Measurements from ENCODE around the gene NUP153. TPM values are rescaled to one million over a fixed set of nuclear protein-coding genes. Genes with fewer than 3 reads are reported as not detected.

NUP153 gene
- polyA plus RNA-seq, 1 of the 3 experiments (the other 2 are of a cell fraction): 10.5 TPM

- ChIA-PET CTCF (no interaction called here), POLR2A (no interaction called here)
- H3K36me3 ChIP-seq (replicated peaks in 1 of 2; ENCODE audit: control insufficient read depth in 1 of 2, insufficient read depth in 2 of 2, low read length in 1 of 2): peaks cover 34 to 80% of the 10 kb centered on the region in 2 experiments
- no peak overlapping the region for H2AFZ ChIP-seq (ENCODE audit: low read depth)
- no peaks in the 10 kb centered on the region for H3F3A ChIP-seq (replicated peaks; ENCODE audit: insufficient read depth)
- no peaks in the 10 kb centered on the region for H3K27me3 ChIP-seq (ENCODE audit: insufficient read depth)
- DNase-seq: no peak
- H3K4me1 ChIP-seq (ENCODE audit: control insufficient read depth in 1 of 2, insufficient read depth in 2 of 2, low read depth in 1 of 2, low read length in 1 of 2): no peaks in the 10 kb centered on the region
- no peaks in the 10 kb centered on the region for H3K9me2 ChIP-seq
- TF ChIP-seq ELF1 (IDR thresholded peaks at IDR 0.05) (no peak), REST (IDR thresholded peaks at IDR 0.05; ENCODE audit: low read depth, low read length) (no peak), EZH2phosphoT487 (IDR thresholded peaks at IDR 0.05; ENCODE audit: borderline replicate concordance, low read depth) (no peak), FOSL2 (IDR thresholded peaks at IDR 0.05; ENCODE audit: borderline replicate concordance, low read depth) (no peak), MAX (IDR thresholded peaks at IDR 0.05; ENCODE audit: low read depth) (no peak), MXI1 (IDR thresholded peaks at IDR 0.05; ENCODE audit: low read depth, low read length) (no peak), RXRA (IDR thresholded peaks at IDR 0.05; ENCODE audit: borderline replicate concordance, low read depth) (no peak)
- peaks cover 8% of the 10 kb centered on the region for H4K20me1 ChIP-seq (ENCODE audit: insufficient read depth)
- H3K9ac ChIP-seq: no peak overlapping the region
- 92% methylated on average over 7 of the region's 7 CpGs for WGBS (ENCODE audit: low lambda C conversion rate)
- H3K4me2 ChIP-seq: no peak overlapping the region
- no peaks in the 10 kb centered on the region for H3K9me3 ChIP-seq
- H3K79me2 ChIP-seq (ENCODE audit: insufficient read depth): peaks cover 85% of the 10 kb centered on the region
- H3K27ac ChIP-seq (ENCODE audit: low read depth in 2 of 2, low read length in 1 of 2): no peak overlapping the region
- H3K4me3 ChIP-seq (ENCODE audit: low read depth in 2 of 2, low read length in 1 of 2): no peak overlapping the region
These were observed 34.5 kb downstream of the NUP153 start for GRCh38 chr6:17672064-17672718.

GRCh38 chr6:17666646-17667045 is 40.1 kb downstream of the NUP153 start:
- Histone ChIP-seq H3K36me3 (replicated peaks in 1 of 2; ENCODE audit: control insufficient read depth in 1 of 2, insufficient read depth in 2 of 2, low read length in 1 of 2) (peaks cover 44 to 87% of the 10 kb centered on the region in 2 experiments), H3K4me3 (ENCODE audit: low read depth in 2 of 2, low read length in 1 of 2) (no peak overlapping the region), H2AFZ (ENCODE audit: low read depth) (no peak overlapping the region), H3K27me3 (ENCODE audit: insufficient read depth) (no peaks in the 10 kb centered on the region), H4K20me1 (ENCODE audit: insufficient read depth) (no peaks in the 10 kb centered on the region), H3K27ac (ENCODE audit: low read depth in 2 of 2, low read length in 1 of 2) (no peak overlapping the region), H3K9me2 (no peaks in the 10 kb centered on the region), H3K4me1 (ENCODE audit: control insufficient read depth in 1 of 2, insufficient read depth in 2 of 2, low read depth in 1 of 2, low read length in 1 of 2) (no peaks in the 10 kb centered on the region), H3K79me2 (ENCODE audit: insufficient read depth) (peaks cover 75% of the 10 kb centered on the region), H3K9me3 (no peaks in the 10 kb centered on the region), H3F3A (replicated peaks; ENCODE audit: insufficient read depth) (peaks cover 3% of the 10 kb centered on the region), H3K9ac (no peak overlapping the region), H3K4me2 (no peak overlapping the region)
- ChIA-PET POLR2A (no interaction called here), CTCF (no interaction called here)
- no peak for TF ChIP-seq JUND (IDR thresholded peaks at IDR 0.05)
- no peak for TF ChIP-seq IRF3 (IDR thresholded peaks at IDR 0.05; ENCODE audit: low read depth, low read length)
- no peak for TF ChIP-seq FOXM1 (IDR thresholded peaks at IDR 0.05; ENCODE audit: low read depth)
- TF ChIP-seq GATA2 (CRISPR knock-in tag; IDR thresholded peaks at IDR 0.05): no peak
- TF ChIP-seq REST (IDR thresholded peaks at IDR 0.05; ENCODE audit: low read depth, low read length): no peak
- TF ChIP-seq RFX5 (IDR thresholded peaks at IDR 0.05; ENCODE audit: low read length): no peak
- TF ChIP-seq CTCF (IDR thresholded peaks at IDR 0.05): no peak
- no peak for TF ChIP-seq EZH2phosphoT487 (IDR thresholded peaks at IDR 0.05; ENCODE audit: borderline replicate concordance, low read depth)
- no peak for TF ChIP-seq POLR2AphosphoS5 (IDR thresholded peaks at IDR 0.05; ENCODE audit: low read depth, low read length)
- no peak for TF ChIP-seq USF1 (IDR thresholded peaks at IDR 0.05; ENCODE audit: borderline replicate concordance, low read depth)
- no peak for DNase-seq
- WGBS (ENCODE audit: low lambda C conversion rate): 100% methylated on average over 1 of the region's 1 CpG

All from SK-N-SH (cell line).